Left lung (tissue), 10 donors: ENCODE data around the gene RAI14. TPM values are rescaled to one million over a fixed set of nuclear protein-coding genes. Genes with fewer than 3 reads are reported as not detected.

ENCODE experiments used
- ATAC-seq: fragments of 200-7000 bp; cut with Tn5 transposase; one replicate; pipeline ENCODE4 v1.9.1; 2020; ENCODE audit warnings: moderate library complexity
- DNase-seq, 4 donors: peaks; one replicate each; pipeline ENCODE4 v3.0.0-alpha.2; 2013 to 2020
- H3K27ac ChIP-seq, 2 donors: fragments of 200-600 bp; sonication (generic) in 1 of 2; one replicate each; pipeline versions ENCODE4 v1.5.0 to v1.8.0; 2020 to 2021
- H3K27me3 ChIP-seq, 2 donors: fragments of 200-600 bp; sonication (generic) in 1 of 2; one replicate each; pipeline versions ENCODE4 v1.5.0 to v1.8.0; 2020 to 2021
- H3K36me3 ChIP-seq, 2 donors: fragments of 200-600 bp; sonication (generic) in 1 of 2; one replicate each; pipeline versions ENCODE4 v1.5.0 to v1.8.0; 2020 to 2021
- H3K4me1 ChIP-seq, 2 donors: fragments of 200-600 bp; one replicate each; pipeline ENCODE4 v1.8.0; 2021
- H3K4me3 ChIP-seq, 2 donors: fragments of 200-600 bp; sonication (generic) in 1 of 2; one replicate each; pipeline versions ENCODE4 v1.5.0 to v1.8.0; 2020 to 2021; ENCODE audit warnings: mild to moderate bottlenecking in 1 of 2
- H3K9me3 ChIP-seq, 2 donors: fragments of 200-600 bp; sonication (generic) in 1 of 2; one replicate each; pipeline versions ENCODE4 v1.5.0 to v1.8.0; 2020 to 2021
- CTCF ChIP-seq, 2 donors: fragments of 200-600 bp; sonication (generic) in 1 of 2; IDR thresholded peaks; one replicate each; pipeline versions ENCODE4 v1.5.0 to v1.8.0; 2021; ENCODE audit warnings: antibody characterized with exemption in 2 of 2
- intact Hi-C, 2 donors: fragments of 100-400 bp; cut with DNase I; formaldehyde crosslinking; loops; one replicate each; pipeline versions ENCODE4 v1.11.2 to v1.14.2; 2022
- polyA plus RNA-seq, 6 donors: library from polyadenylated mRNA; unstranded; fragments of 120-200 nt; gene quantifications; one replicate each; pipeline ENCODE4 v1.2.1, GENCODE V29; 2013; ENCODE audit not compliant: insufficient read length in 6 of 6
- total RNA-seq, 2 donors: library from RNA; stranded (reverse); fragmentation: NEBNext Ultra II Directional; extraction: Animal tissue kit (Norgen Biotek cat#: 25700); gene quantifications; one replicate each; pipeline ENCODE4 v1.2.1, GENCODE V29; 2021
- donor health status: DM: no; HTN: yes; CAD: no.
- donor health status: DM: no; HTN: no; CAD: no.

RAI14 gene
- total and polyA plus RNA-seq, 8 donors, result 48.4 to 109 (median 53.8) TPM

- H3K4me1 ChIP-seq, result peaks cover 10 to 15% of the 10 kb centered on the region in 2 donors
- no peaks in the 10 kb centered on the region for H3K27me3 ChIP-seq
- H3K4me3 ChIP-seq, result no peak overlapping the region
- TF ChIP-seq CTCF (IDR thresholded peaks at IDR 0.05), result no peak
- ATAC-seq (peak; percentile 29), DNase-seq (no peak)
- peak overlapping the region; percentile 48 to 77 for H3K27ac ChIP-seq
- intact Hi-C loops, result no loop called here
- no peaks in the 10 kb centered on the region for H3K9me3 ChIP-seq
- H3K36me3 ChIP-seq, result no peaks in the 10 kb centered on the region
These were observed 31.3 kb downstream of the RAI14 start for GRCh38 chr5:34687269-34688011.

GRCh38 chr5:34688015-34688810 is 32.1 kb downstream of the RAI14 start:
- ATAC-seq, result no peak

GRCh38 chr5:34690301-34690700 is 34.2 kb downstream of the RAI14 start:
- H3K27me3 ChIP-seq, result no peaks in the 10 kb centered on the region
- peaks cover 9 to 10% of the 10 kb centered on the region in 2 donors for H3K4me1 ChIP-seq
- ATAC-seq, result no peak
- no peak overlapping the region for H3K27ac ChIP-seq
- intact Hi-C loops, result no loop called here
- TF ChIP-seq CTCF (IDR thresholded peaks at IDR 0.05), result no peak
- H3K9me3 ChIP-seq, result no peaks in the 10 kb centered on the region
- no peak for DNase-seq
- H3K4me3 ChIP-seq, result no peak overlapping the region
- H3K36me3 ChIP-seq, result no peaks in the 10 kb centered on the region

More at GRCh38 chr5:34688015-34688810, 32.1 kb downstream of the RAI14 start:
- no peak for DNase-seq
- Histone ChIP-seq H3K36me3 (no peaks in the 10 kb centered on the region), H3K27me3 (no peaks in the 10 kb centered on the region), H3K4me1 (peaks cover 10% of the 10 kb centered on the region in 2 donors), H3K9me3 (no peaks in the 10 kb centered on the region), H3K27ac (peak overlapping the region in 1 of 2 donors; percentile 48), H3K4me3 (no peak overlapping the region)
- no peak for TF ChIP-seq CTCF (IDR thresholded peaks at IDR 0.05)
- intact Hi-C loops, result no loop called here

- Histone ChIP-seq H3K4me1 (peaks cover 10 to 12% of the 10 kb centered on the region in 2 donors), H3K36me3 (no peaks in the 10 kb centered on the region), H3K27me3 (no peaks in the 10 kb centered on the region), H3K9me3 (no peaks in the 10 kb centered on the region), H3K27ac (no peak overlapping the region), H3K4me3 (no peak overlapping the region)
- TF ChIP-seq CTCF (IDR thresholded peaks at IDR 0.05), result no peak
- ATAC-seq (no peak), DNase-seq (no peak)
- intact Hi-C loops, result no loop called here
These were observed 34.8 kb downstream of the RAI14 start for GRCh38 chr5:34690898-34691297.

- ATAC-seq, result no peak
- Histone ChIP-seq H3K4me3 (no peak overlapping the region), H3K27me3 (no peaks in the 10 kb centered on the region), H3K9me3 (no peaks in the 10 kb centered on the region), H3K4me1 (peaks cover 10 to 12% of the 10 kb centered on the region in 2 donors), H3K36me3 (no peaks in the 10 kb centered on the region), H3K27ac (no peak overlapping the region)
- no peak for TF ChIP-seq CTCF (IDR thresholded peaks at IDR 0.05)
- DNase-seq, result no peak
- intact Hi-C loops, result no loop called here
These were observed 35.2 kb downstream of the RAI14 start for GRCh38 chr5:34691326-34691725.
